ENCODE results near the gene CABLES2.

The CABLES2 gene

DNA sequence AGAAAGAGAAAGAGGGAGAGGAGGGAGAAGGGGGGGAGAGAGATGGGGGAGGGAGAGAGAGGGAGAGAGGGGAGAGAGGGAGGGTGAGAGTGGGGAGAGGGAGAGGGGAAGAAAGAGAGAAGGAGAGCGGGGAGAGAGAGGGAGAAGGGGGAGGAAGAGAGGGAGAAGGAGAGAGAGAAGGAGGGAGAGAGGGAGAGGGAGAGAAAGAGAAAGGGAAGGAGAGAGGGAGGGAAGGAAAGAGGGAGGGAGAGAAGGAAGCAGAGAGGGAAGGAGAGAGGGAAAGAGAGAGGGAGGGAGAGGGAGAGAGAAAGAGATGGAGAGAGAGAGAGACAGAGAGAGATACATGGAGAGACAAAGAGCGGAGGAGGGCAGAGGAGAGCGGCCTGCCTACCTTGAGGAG lies 44.9 kb upstream of the CABLES2 start:
- Mint-ChIP-seq H3K4me1 (peaks cover 60% of the 10 kb centered on the region), H3K36me3 (ENCODE audit: low read depth) (no peaks in the 10 kb centered on the region), H3K27me3 (ENCODE audit: low read depth, poor library complexity) (peaks cover 4% of the 10 kb centered on the region), H3K9me3 (no peaks in the 10 kb centered on the region), H3K4me3 (no peak overlapping the region), H3K27ac (no peak overlapping the region)
- TF ChIP-seq, protein P1, sequence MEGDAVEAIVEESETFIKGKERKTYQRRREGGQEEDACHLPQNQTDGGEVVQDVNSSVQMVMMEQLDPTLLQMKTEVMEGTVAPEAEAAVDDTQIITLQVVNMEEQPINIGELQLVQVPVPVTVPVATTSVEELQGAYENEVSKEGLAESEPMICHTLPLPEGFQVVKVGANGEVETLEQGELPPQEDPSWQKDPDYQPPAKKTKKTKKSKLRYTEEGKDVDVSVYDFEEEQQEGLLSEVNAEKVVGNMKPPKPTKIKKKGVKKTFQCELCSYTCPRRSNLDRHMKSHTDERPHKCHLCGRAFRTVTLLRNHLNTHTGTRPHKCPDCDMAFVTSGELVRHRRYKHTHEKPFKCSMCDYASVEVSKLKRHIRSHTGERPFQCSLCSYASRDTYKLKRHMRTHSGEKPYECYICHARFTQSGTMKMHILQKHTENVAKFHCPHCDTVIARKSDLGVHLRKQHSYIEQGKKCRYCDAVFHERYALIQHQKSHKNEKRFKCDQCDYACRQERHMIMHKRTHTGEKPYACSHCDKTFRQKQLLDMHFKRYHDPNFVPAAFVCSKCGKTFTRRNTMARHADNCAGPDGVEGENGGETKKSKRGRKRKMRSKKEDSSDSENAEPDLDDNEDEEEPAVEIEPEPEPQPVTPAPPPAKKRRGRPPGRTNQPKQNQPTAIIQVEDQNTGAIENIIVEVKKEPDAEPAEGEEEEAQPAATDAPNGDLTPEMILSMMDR (IDR thresholded peaks at IDR 0.05) = no peak
- DNase-seq = no peak

DNA sequence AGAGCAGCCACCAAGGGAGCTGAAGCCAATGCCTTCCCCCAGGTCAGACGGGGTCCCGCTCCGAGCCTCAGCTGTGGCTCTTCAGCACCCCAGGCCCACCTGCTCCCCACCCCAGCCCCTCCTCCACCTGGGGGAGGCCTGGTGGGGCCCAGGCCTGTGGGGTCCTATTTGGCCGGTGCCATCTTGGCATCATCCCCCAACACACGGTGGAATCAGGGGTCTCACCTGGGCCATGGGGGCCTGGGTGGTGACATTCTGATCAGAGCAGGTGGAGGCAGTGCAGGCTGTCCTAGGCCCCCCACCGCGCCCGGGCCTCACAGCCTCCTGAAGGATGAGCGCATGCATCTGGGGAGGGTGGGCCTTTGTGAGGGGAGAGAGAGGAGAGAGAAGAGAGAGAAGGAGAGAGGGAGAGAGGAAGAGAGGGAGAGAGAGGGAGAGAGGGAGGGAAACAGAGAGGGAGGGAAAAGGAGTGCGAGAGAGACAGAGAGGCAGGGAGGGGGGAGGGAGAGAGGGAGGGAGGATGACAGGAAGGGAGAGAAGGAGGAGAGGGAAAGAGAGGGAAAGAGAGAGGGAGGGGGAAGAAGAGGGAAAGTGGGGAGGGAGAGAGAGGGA lies 44.2 kb upstream of the CABLES2 start:
- Mint-ChIP-seq H3K27me3 (ENCODE audit: low read depth, poor library complexity) (peaks cover 4% of the 10 kb centered on the region), H3K4me3 (no peak overlapping the region), H3K27ac (no peak overlapping the region), H3K36me3 (ENCODE audit: low read depth) (no peaks in the 10 kb centered on the region), H3K4me1 (peaks cover 58% of the 10 kb centered on the region), H3K9me3 (no peaks in the 10 kb centered on the region)
- DNase-seq = no peak
- TF ChIP-seq, protein P1 (IDR thresholded peaks at IDR 0.05) = no peak

DNA sequence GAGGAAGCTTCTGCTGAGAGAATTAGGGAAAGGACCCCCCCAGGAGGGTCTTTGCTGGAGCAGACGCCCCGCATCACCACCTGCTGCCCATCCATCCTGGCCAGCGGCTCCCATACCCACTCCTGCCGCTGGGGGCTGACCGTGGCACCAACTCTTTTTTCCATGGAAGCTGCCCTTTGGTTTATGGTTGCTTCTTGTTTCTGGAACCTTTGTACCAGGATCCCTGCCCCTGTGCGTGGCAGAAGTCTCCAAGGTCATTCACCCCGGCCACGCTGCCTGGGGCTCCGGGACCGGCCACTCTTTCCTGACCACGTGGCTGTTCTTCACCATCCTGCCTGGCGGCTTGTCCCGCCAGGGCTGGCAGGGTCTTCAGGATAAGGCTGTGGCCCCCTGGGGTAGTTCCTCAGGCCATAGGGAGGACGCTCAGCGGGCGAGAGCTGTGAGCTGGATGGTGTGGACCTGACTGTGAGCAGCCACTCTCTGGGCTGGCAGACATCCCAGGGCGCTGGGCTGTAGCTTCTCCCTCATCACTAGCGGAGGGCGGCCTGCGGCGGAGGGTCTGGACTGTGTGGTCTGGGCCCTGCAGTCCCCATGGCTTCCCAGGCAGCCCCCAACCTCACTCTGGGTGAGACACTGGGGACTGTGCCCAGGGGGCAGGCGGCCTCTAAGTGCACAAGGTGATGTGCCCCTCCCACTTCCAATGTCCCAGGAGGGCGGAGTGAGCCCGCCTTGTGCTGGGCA lies 43.0 kb upstream of the CABLES2 start:
- peaks cover 49% of the 10 kb centered on the region for H3K4me1 Mint-ChIP-seq
- H3K36me3 Mint-ChIP-seq (ENCODE audit: low read depth) = no peaks in the 10 kb centered on the region
- H3K27ac Mint-ChIP-seq = peak overlapping the region; percentile 45
- no peak for DNase-seq
- TF ChIP-seq, protein P1 (IDR thresholded peaks at IDR 0.05) = no peak
- peak overlapping the region; percentile 6 for H3K4me3 Mint-ChIP-seq
- H3K9me3 Mint-ChIP-seq = no peaks in the 10 kb centered on the region
- peaks cover 4% of the 10 kb centered on the region for H3K27me3 Mint-ChIP-seq (ENCODE audit: low read depth, poor library complexity)

DNA sequence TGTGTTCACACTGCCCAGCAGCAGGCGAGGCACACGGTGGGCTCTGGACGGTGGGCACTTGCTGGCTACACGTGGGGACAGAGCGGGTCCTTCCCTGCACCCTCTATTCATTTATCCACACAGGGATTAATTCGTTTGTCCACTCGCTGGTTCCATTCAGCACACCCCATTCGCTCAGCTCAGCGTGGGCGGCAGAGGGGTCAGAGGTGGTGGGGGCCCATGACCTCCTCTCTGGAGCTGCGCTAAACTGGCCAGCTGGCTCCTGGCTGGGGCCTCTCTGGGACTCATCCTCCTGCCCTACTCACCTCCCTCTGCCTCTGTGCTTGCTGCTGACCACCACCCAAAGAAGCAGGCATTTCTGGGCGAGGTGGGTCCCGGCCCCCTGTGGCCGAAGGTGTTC lies 41.7 kb upstream of the CABLES2 start:
- no peak overlapping the region for H3K27ac Mint-ChIP-seq
- no peaks in the 10 kb centered on the region for H3K9me3 Mint-ChIP-seq
- peaks cover 42% of the 10 kb centered on the region for H3K4me1 Mint-ChIP-seq
- H3K27me3 Mint-ChIP-seq (ENCODE audit: low read depth, poor library complexity) = peaks cover 9% of the 10 kb centered on the region
- peak overlapping the region; percentile 8 for H3K4me3 Mint-ChIP-seq
- DNase-seq = peak; percentile 51
- no peaks in the 10 kb centered on the region for H3K36me3 Mint-ChIP-seq (ENCODE audit: low read depth)
- TF ChIP-seq, protein P1 (IDR thresholded peaks at IDR 0.05) = no peak

DNA sequence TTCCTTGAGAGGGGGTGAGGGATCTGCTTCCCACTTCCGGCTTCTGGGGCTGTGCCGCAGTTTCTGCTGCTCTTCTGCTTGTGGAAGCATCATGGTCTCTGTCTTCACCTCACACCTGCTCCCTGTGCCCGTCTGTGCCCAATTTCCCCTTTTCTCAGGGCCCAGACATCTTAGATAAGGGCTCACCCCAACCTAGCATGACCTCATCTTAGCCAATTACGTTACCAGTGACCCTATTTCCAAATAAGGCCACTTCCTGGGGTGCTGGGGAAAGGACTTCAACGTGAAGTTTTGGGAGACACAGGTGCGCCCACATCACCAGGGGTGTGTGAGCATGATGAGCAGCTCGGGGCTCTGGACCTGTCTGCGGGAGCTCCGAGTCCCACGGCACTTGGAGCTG lies 41.0 kb upstream of the CABLES2 start:
- Mint-ChIP-seq H3K4me1 (peaks cover 36% of the 10 kb centered on the region), H3K9me3 (no peaks in the 10 kb centered on the region), H3K4me3 (no peak overlapping the region), H3K27ac (no peak overlapping the region), H3K27me3 (ENCODE audit: low read depth, poor library complexity) (peaks cover 15% of the 10 kb centered on the region), H3K36me3 (ENCODE audit: low read depth) (no peaks in the 10 kb centered on the region)
- DNase-seq = no peak
- TF ChIP-seq, protein P1 (IDR thresholded peaks at IDR 0.05) = no peak

Data from nephron progenitor cell (in vitro differentiated cells).